K562 (cell line): ENCODE results near the gene CNR2.

Source experiments
- CHD2 ChIP-seq: IDR thresholded peaks from 2 replicates; pipeline ENCODE4 v1.6.1; 2011; ENCODE audit warnings: low read depth, low read length
- EZH2 ChIP-seq: IDR thresholded peaks from 2 replicates; pipeline ENCODE4 v1.6.1; 2012; ENCODE audit warnings: low read depth, mild to moderate bottlenecking, inconsistent platforms, low read length, borderline replicate concordance
- NEUROD1 ChIP-seq: fragments of 150-350 bp; IDR thresholded peaks from 2 replicates; pipeline ENCODE4 v1.6.1; 2014; ENCODE audit warnings: borderline replicate concordance, low read length, low read depth; ENCODE audit not compliant: partially characterized antibody
- ZNF766 ChIP-seq: fragments of 200-800 bp; sonication (Bioruptor generic); conservative IDR thresholded peaks from 2 replicates; pipeline ENCODE4 v1.6.1; 2016; ENCODE audit warnings: missing genetic modification characterization, missing compliant biosample characterization
- TF ChIP-seq, protein P1 (sequence below), 3 experiments: IDR thresholded peaks in 2 of 3; conservative IDR thresholded peaks in 1 of 3; 2 replicates each; pipeline ENCODE4 v1.5.1; 2011 to 2012; ENCODE audit warnings: low read length in 3 of 3, mild to moderate bottlenecking in 3 of 3, control low read depth in 2 of 3, improper control_type of control experiment in 1 of 3, inconsistent platforms in 1 of 3, low read depth in 1 of 3, mixed read lengths in 1 of 3, moderate library complexity in 1 of 3; ENCODE audit not compliant: insufficient read depth in 2 of 3

DNA sequence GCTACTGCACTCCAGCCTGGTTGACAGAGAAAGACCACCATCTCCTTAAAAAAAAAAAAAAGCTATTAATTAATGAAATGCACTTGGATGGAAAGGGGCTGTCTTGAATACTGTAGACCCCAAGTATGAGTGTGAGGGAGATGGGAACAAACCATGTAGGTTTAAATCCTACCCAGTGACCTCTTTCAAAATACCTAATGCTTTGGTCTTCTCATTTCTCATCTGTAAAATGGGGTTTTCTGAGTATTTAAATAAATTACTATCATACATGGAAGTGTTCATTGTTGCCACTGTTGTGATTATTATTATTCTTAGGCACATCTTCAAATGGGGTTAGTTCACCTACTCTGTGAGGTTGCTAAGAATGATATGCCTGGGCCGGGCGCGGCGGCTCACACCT, 27.9 kb downstream of the CNR2 start:
- TF ChIP-seq EZH2 (no peak), ZNF766 (no peak), CHD2 (no peak), NEUROD1 (no peak)
- TF ChIP-seq, protein P1, sequence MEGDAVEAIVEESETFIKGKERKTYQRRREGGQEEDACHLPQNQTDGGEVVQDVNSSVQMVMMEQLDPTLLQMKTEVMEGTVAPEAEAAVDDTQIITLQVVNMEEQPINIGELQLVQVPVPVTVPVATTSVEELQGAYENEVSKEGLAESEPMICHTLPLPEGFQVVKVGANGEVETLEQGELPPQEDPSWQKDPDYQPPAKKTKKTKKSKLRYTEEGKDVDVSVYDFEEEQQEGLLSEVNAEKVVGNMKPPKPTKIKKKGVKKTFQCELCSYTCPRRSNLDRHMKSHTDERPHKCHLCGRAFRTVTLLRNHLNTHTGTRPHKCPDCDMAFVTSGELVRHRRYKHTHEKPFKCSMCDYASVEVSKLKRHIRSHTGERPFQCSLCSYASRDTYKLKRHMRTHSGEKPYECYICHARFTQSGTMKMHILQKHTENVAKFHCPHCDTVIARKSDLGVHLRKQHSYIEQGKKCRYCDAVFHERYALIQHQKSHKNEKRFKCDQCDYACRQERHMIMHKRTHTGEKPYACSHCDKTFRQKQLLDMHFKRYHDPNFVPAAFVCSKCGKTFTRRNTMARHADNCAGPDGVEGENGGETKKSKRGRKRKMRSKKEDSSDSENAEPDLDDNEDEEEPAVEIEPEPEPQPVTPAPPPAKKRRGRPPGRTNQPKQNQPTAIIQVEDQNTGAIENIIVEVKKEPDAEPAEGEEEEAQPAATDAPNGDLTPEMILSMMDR (IDR thresholded peaks at IDR 0.05 in 2 of 3, conservative IDR thresholded peaks at IDR 0.05 in 1 of 3; ENCODE audit: insufficient read depth in 2 of 3, low read depth in 1 of 3, low read length in 3 of 3): no peak
